ENCODE measurements around the gene PTTG1IP2.

Gene PTTG1IP2

DNA sequence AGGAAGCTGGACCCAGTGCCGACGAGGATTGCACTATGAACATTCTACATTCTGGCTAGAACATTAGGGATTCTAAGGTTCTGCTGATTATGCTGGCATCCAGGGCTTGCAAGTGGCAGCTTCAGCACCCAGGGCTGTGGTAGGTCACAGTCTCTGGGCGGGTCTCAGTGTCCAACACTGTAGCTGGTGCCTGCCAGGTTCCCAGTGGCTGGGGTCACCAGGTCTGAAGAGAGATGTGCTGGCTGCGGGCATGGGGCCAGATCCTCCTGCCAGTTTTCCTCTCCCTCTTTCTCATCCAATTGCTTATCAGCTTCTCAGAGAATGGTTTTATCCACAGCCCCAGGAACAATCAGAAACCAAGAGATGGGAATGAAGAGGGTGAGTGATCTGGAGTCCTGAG is at the start of gene PTTG1IP2:
Gene PTTG1IP2, plus strand, starts transcription at position 86 of the 400 bp plus-strand sequence. Its CDS starts 148 bp downstream, at position 234.
- no peak for DNase-seq

- no peak for DNase-seq
Measured at GRCh38 chr7:90421651-90422050, 47.8 kb upstream of the PTTG1IP2 start.

- no peak for DNase-seq
Measured at GRCh38 chr7:90424720-90425119, 44.7 kb upstream of the PTTG1IP2 start.

DNA sequence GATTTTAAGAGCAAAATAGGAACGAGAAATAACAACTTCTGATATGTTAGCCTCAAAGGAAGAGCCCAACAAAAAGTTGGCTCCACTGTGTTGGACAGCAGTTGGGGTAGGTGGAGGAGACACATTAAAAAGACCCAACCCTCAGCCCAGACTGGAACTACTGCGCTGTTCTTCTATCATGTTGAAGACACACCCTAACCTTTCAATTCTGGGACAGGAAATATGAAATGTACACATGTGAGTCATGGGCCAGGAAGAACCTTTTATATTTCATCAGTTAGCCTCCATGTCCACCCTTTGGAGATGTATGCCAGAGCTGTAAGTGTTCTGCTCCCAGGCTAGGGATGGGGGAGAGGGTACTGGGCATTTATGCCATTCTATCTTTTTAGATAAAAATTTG is 44.1 kb upstream of the PTTG1IP2 start:
- no peak for DNase-seq

GRCh38 chr7:90430614-90431460 is 38.6 kb upstream of the PTTG1IP2 start:
- DNase-seq = no peak

- no peak for DNase-seq
Measured at GRCh38 chr7:90432752-90433151, 36.7 kb upstream of the PTTG1IP2 start.

DNA sequence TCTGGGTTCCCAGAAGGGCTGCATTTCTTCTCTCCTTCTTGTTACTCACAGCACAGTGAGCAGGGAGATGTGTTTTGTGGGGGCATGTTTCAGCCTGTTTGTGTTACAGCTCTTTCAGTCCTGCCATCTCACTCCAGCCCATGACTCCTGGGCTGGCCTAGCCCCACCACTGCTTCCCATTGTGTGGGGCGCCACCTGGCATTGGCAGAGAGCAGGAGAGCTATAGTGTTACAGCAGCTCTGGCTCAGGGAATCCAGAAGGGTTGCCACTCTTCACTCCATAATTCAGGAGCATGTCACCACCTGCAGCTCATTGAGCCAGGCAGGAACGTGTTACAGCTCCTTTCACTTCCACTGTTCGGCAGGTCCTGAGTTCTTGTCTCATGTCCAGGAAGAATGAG is 36.2 kb upstream of the PTTG1IP2 start:
- no peak for DNase-seq

DNA sequence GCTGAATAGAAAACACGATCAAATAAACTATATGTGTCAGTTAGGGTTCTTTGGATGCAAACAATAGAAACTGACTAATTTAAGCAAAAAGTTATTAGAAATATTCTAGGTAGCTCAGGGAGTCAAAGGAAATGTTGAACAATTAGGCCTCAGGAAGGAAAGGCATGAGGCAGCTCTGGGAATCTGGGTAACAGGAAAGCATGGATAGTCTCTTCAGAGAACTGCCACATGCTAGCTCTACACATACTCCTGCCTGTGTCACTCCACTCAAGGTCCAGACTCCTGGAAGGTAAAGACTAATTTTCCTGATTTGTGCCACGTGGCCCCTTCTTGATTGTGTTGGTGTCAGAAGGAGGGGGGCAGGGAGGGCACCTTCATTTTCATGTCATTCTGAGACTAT is 23.8 kb upstream of the PTTG1IP2 start:
- no peak for DNase-seq

GRCh38 chr7:90446137-90446899 is 23.1 kb upstream of the PTTG1IP2 start:
- no peak for DNase-seq

DNA sequence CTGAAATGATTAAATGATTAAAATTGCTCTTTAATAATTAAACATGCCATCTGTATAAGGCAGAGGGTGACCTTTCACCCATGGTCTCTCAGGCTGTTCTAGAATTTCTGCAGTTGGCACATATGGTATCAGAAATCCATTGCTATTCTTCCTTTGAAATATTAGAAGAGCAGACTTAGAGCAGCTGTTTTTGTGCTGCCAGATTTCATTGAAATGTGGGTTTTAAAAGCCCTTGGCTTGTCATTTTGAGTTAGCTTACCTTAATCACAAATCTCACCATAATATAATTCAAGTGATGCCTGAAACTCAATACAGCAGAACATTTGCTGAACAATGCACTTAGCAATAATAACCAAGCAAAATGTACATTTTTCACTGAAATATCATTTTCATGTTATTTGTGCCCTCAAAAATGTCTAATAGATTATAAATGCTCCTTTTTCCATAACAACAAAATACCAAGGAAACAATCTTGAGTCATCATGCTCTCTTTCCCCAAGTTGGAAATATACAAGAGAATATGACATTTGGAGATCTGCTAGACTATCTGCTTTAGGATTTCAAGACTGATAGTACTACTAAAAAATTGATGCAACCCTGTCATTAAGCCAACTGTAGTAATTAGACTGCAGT is 16.1 kb upstream of the PTTG1IP2 start:
- DNase-seq = no peak

- DNase-seq = no peak
Measured at GRCh38 chr7:90453931-90454330, 15.5 kb upstream of the PTTG1IP2 start.

DNA sequence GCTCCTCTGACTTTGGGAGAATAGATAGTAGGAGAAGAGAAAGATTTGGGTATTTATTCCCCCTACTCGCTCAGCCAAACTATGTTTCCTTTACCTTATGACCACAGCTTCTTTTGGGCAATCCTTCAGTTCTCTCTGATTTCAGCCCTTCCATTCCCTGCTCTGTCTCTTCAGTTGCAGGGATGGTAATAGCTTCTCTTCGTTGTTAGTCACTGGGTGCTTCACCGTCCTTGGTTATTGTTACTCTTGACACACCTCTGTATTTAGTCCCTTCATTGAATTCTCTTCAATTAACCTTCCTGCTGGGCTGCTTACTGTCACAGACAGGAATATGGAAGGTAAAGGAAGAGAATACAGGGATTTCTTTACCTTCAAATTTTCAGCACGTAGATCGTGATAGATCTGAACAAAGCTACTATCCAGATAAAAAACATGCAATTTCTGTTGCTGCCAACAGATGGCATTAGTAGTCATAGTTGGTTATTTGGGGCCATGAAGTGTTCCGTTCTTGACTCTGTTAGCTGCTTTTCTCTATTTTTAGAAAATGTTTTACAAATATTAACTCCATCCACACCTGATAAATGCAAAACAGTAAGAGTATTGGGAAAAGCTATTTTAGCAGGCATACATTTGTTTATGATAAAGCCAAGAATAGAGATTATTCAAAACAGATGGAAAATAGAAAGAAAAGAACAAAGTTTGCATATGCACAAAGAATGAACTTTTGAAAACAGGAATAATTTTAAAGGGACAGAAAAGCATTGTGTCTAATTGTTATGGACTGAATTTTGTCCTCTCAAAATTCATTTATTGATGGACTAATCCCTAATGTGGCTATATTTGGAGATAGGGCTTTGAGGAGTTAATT is 14.0 kb upstream of the PTTG1IP2 start:
- peak in 1 of 2 experiments; percentile 44 for DNase-seq

DNA sequence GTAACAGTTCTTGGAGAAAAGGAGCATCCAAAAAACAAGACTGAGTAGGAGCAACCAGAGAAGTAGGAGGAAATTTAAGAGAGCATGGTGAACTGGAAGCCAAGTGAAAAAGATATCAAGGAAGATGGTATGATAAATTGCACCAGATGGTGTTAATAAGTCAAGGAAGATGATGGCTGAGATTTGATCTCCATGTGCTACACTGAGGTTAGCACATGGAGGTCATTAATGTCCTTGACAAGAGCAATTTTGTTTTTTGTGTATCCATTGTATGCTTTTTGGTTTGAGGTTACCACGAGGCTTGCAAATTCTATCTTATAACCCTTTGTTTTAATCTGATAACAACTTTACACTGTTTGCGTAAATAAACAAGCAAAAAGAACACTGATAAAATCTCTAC is 11.3 kb upstream of the PTTG1IP2 start:
- DNase-seq = no peak

DNA sequence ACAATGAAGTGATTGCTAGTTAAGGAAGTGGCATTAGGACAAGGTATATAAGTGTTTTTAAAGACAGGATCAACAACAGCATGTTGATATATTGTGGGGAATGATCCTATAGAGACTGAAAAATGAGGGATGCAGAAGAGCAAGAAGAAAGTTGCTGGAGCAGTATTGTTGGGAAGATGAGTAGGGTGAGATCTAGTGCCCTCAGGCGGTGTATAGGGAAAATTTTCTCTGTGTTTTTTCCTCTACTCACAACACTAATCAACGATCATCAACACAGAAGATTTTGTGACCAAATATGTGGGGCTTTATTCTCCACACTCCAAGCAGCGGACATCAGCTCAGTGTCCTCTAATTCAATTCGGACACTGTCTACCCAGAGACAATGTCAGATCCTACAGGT is 9.6 kb upstream of the PTTG1IP2 start:
- no peak for DNase-seq

DNA sequence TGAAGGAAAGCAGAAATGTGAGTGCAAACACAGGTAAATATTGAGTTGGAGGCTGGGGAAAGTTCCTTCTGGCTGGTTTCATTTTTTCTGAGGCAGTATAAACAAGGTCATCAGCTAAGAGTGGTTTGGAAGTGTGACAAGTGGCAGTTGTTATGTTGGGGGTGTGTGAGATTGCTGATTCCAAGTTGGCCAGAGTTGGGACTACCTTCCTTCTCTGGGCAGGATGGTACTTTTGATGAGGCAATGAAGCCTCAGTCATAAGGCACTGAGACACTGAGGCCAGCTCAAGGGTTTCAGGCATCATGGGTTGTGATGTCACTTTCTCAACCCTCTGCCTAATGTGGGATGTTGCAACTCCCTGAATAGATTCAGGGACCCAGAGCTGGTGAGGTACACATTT is 8.2 kb upstream of the PTTG1IP2 start:
- DNase-seq = no peak

- DNase-seq = peak in 1 of 2 experiments; percentile 84
Measured at GRCh38 chr7:90463151-90463628, 6.2 kb upstream of the PTTG1IP2 start.

- no peak for DNase-seq
Measured at GRCh38 chr7:90465816-90466215, 3.6 kb upstream of the PTTG1IP2 start.

DNA sequence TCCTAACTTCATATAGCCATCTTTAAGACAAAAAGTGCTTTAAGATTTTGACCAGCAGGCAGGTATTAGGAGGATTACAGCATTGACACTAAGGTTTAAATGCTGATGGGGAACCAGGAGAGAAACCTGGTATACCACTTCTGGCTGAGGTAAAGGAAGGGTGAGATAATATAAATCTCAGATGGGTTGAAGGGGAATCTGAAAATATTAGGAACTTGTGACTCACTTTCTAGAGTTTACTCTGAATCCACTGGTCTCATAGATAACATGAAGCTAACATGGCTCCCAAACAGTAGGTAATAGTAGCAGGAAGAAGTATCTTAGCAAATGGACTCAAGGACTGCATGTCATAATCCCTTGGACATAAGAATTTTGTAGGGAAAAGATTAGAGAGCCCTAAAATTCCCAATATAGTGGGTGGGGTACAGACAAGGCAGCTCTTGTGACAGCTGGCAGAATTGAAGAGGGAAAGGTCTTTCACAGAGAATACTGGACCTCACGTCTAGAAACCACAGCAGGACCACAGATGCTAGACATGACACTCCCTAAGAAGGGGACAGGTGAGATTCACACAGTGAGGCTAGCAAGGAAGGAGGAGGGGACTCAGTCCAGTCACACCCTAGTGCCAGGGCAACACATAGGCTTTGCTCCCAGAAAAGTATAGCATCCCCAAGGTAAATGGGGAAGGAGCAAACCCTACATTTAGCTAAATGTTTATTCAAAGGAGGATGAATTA is 3.5 kb downstream of the PTTG1IP2 start:
- no peak for DNase-seq

DNA sequence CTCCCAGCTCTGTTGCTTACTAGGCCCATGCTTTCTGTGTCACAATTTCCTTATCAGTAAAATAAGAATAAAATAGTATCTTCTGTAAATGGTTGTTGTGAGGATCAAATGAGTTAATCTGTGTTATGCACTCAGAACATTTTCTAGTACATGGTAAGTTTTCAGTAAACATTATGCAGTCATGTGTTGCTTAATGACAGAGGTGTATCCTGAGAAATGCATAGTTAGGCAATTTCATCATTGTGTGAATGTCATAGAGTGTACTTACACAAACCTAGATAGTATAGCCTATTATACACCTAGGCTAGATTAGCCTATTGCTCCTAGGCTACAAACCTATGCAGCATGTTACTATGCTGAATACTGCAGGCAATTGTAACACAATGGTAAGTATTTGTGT is 4.4 kb downstream of the PTTG1IP2 start:
- DNase-seq = no peak

- DNase-seq = peak; percentile 9 to 77
Measured at GRCh38 chr7:90474284-90475210, 5.1 kb downstream of the PTTG1IP2 start.

DNA sequence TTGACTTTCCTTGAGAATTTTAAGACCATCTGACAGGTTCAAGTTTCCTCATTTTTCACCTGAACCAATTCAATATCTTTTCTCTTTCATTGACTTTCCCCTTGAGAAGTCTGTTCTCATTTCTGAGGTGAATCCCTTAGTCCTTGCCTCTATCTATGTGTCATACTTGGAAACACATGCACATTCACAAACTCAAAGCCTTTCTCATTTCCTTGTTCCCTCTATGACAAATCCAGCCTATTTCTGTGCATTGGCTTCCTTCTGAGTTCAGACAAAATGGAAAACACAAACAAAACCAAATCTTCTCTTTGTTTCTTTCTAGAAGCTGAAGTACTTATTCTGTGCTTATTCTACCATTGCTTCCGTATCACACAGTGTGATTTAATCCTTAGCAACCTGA is 13.8 kb downstream of the PTTG1IP2 start:
- no peak for DNase-seq
